BJ (cell line): Measurements from ENCODE around the gene PTPA. TPM values are rescaled to one million over a fixed set of nuclear protein-coding genes. Genes with fewer than 3 reads are reported as not detected.

ENCODE experiments used
- CTCF ChIA-PET: fragments of 350-600 bp; formaldehyde crosslinking; extraction: SDS; loops from one replicate; lab custom pipeline; 2021; ENCODE audit warnings: antibody characterized with exemption, inconsistent platforms; lab: Yijun Ruan, JAX
- POLR2A ChIA-PET: fragments of 300-600 bp; sonication (Branson Sonifier 250); formaldehyde crosslinking; extraction: SDS; loops from one replicate; lab custom pipeline; 2021; ENCODE audit warnings: antibody characterized with exemption; lab: Charles Lee
- DNase-seq: peaks from one replicate; pipeline ENCODE4 v3.0.0-alpha.2; 2011; ENCODE audit warnings: low read depth
- H3K27me3 ChIP-seq: 2 replicates; pipeline ENCODE4 v1.6.0; 2011; ENCODE audit warnings: low read length; ENCODE audit not compliant: control insufficient read depth, insufficient read depth
- H3K36me3 ChIP-seq: 2 replicates; pipeline ENCODE4 v1.5.1; 2011; ENCODE audit warnings: low read length; ENCODE audit not compliant: control insufficient read depth, insufficient read depth
- H3K4me3 ChIP-seq: 2 replicates; pipeline ENCODE4 v1.5.1; 2011; ENCODE audit warnings: low read depth, mild to moderate bottlenecking, control low read depth, low read length
- CTCF ChIP-seq: IDR thresholded peaks from 2 replicates; pipeline ENCODE4 v1.5.1; 2011; ENCODE audit warnings: low read depth, mild to moderate bottlenecking, control low read depth, inconsistent platforms, low read length, moderate library complexity; ENCODE audit not compliant: insufficient read depth
- polyA plus RNA-seq: library from polyadenylated mRNA; depleted of rRNA; stranded (reverse); fragments of >200 nt; gene quantifications from 2 replicates; pipeline ENCODE4 v1.2.3, GENCODE V29; 2011

PTPA gene
- polyA plus RNA-seq, 1 experiment: 251 TPM

GRCh38 chr9:129078691-129079503, 32.3 kb upstream of the PTPA start:
- no peak for DNase-seq
- ChIA-PET POLR2A (no interaction called here), CTCF (no interaction called here)
- H3K36me3 ChIP-seq: no peaks in the 10 kb centered on the region
- no peaks in the 10 kb centered on the region for H3K27me3 ChIP-seq
- H3K4me3 ChIP-seq: no peak overlapping the region
- no peak for TF ChIP-seq CTCF

- CTCF ChIA-PET: no interaction called here
- Histone ChIP-seq H3K36me3 (no peaks in the 10 kb centered on the region; the same call in none of the 2 replicates), H3K4me3 (no peak overlapping the region), H3K27me3 (no peaks in the 10 kb centered on the region)
- POLR2A ChIA-PET: no interaction called here
- no peak for TF ChIP-seq CTCF
- no peak for DNase-seq
These were observed 31.4 kb upstream of the PTPA start for GRCh38 chr9:129079829-129080228.

GRCh38 chr9:129080298-129080600, 31.0 kb upstream of the PTPA start:
- DNase-seq: no peak
- Histone ChIP-seq H3K27me3 (no peaks in the 10 kb centered on the region), H3K36me3 (no peaks in the 10 kb centered on the region; the same call in none of the 2 replicates), H3K4me3 (peak overlapping the region; percentile 55)
- CTCF ChIA-PET: interaction anchor here (1.5 kb wide), 1 partner anchor 23 kb away, joined by 5 read pairs; no protein-coding TSS in a partner anchor
- TF ChIP-seq CTCF: no peak
- POLR2A ChIA-PET: no interaction called here

- H3K27me3 ChIP-seq: no peaks in the 10 kb centered on the region
- CTCF ChIA-PET: interaction anchor here (1.3 to 1.5 kb wide), 2 partner anchors 21 to 22 kb away, joined by 3 to 5 read pairs; no protein-coding TSS in a partner anchor
- peak within 1 kb of the TSS; percentile 84 for H3K4me3 ChIP-seq
- POLR2A ChIA-PET: interaction anchor here (0.5 to 0.6 kb wide), 2 partner anchors 239 to 316 kb away, joined by 4 to 5 read pairs; no protein-coding TSS in a partner anchor
- H3K36me3 ChIP-seq: no peaks in the 10 kb centered on the region; the same call in none of the 2 replicates
- DNase-seq: peak; percentile 98
- TF ChIP-seq CTCF: no peak
These were observed 30.4 kb upstream of the PTPA start, which contains the start of gene DOLPP1 for GRCh38 chr9:129080601-129081387. TSS of gene DOLPP1 (plus strand) at chr9:129081111. CDS start at chr9:129081132, 21 bp downstream.

- no peaks in the 10 kb centered on the region for H3K27me3 ChIP-seq
- ChIA-PET POLR2A (interaction anchor here (0.5 to 0.6 kb wide), 2 partner anchors 240 to 317 kb away, joined by 4 to 5 read pairs; no protein-coding TSS in a partner anchor), CTCF (interaction anchor here (1.3 to 1.5 kb wide), 2 partner anchors 20 to 22 kb away, joined by 3 to 5 read pairs; no protein-coding TSS in a partner anchor)
- no peak for DNase-seq
- peak overlapping the region; percentile 84 for H3K4me3 ChIP-seq
- TF ChIP-seq CTCF: no peak
- peaks cover 5% of the 10 kb centered on the region for H3K36me3 ChIP-seq
These were observed 29.8 kb upstream of the PTPA start for GRCh38 chr9:129081388-129081904.
